HG03439 (cell line): ENCODE data around the gene NFIX.

Source experiments
- ATAC-seq: cut with Tn5 transposase; IDR thresholded peaks from one replicate; pipeline ENCODE4 v1.9.1; 2021; ENCODE audit warnings: mild to moderate bottlenecking, moderate library complexity; ENCODE audit not compliant: unreplicated experiment

Gene NFIX

GRCh38 chr19:13101590-13102415 is 106.5 kb downstream of the NFIX start:
- ATAC-seq: no peak

- peak; percentile 1 for ATAC-seq
Observed at GRCh38 chr19:13102416-13102665, 107.1 kb downstream of the NFIX start.

- peak; percentile 38 for ATAC-seq
Observed at GRCh38 chr19:13102666-13103580, 107.6 kb downstream of the NFIX start, which contains the start of gene LYL1. Gene LYL1 (minus strand): TSS chr19:13102858. CDS start chr19:13101171, 1,687 bp downstream.

- ATAC-seq: no peak
Observed at GRCh38 chr19:13103581-13104359, 108.5 kb downstream of the NFIX start.

- no peak for ATAC-seq
Observed at GRCh38 chr19:13104360-13104847, 109.1 kb downstream of the NFIX start.

- no peak for ATAC-seq
Observed at GRCh38 chr19:13104848-13105711, 109.8 kb downstream of the NFIX start.

- ATAC-seq: no peak
Observed at GRCh38 chr19:13109361-13110098, 114.3 kb downstream of the NFIX start.

- ATAC-seq: no peak
Observed at GRCh38 chr19:13110099-13110610, 114.9 kb downstream of the NFIX start.

GRCh38 chr19:13112555-13112954 is 117.3 kb downstream of the NFIX start:
- no peak for ATAC-seq

GRCh38 chr19:13115936-13116281 is 120.6 kb downstream of the NFIX start:
- no peak for ATAC-seq

- peak; percentile 51 for ATAC-seq
Observed at GRCh38 chr19:13116282-13117175, 121.3 kb downstream of the NFIX start, which contains the start of gene TRMT1. Gene TRMT1 (minus strand): TSS chr19:13116740. CDS start chr19:13116399, 341 bp downstream.

- no peak for ATAC-seq
Observed at GRCh38 chr19:13117176-13117771, 122.0 kb downstream of the NFIX start.

GRCh38 chr19:13117772-13118423 is 122.6 kb downstream of the NFIX start, which contains the start of gene NACC1:
Gene NACC1 (plus strand): TSS chr19:13118264. CDS start chr19:13135208, 16,944 bp downstream.
- ATAC-seq: peak; percentile 63

GRCh38 chr19:13118424-13119193 is 123.3 kb downstream of the NFIX start:
- no peak for ATAC-seq

GRCh38 chr19:13119627-13120026 is 124.4 kb downstream of the NFIX start:
- no peak for ATAC-seq

GRCh38 chr19:13120031-13120430 is 124.8 kb downstream of the NFIX start:
- no peak for ATAC-seq
